ENCODE measurements around the gene RBM17.

RBM17 gene

DNA sequence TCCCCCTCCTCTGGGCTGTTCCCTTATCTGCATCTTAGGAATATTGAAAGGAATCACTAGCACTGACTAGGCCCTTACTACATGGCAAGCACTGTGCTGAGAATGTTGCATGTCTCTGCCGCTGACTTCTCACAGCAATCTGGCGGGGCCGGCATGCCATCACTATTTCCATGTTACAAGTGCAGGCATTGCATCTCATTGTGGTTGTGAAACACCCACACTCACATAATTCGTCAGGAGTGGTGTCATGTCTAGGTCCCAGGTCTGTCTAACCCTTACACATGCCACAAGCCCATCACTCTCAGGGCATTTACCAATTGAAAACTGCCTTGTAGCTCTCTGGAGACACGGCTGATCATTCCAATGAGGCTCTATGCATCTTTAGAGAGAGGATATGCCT, 18.2 kb upstream of the RBM17 start:
- no peak overlapping the region for H3K27ac ChIP-seq (ENCODE audit: poor library complexity, severe bottlenecking)
- H3K36me3 ChIP-seq (ENCODE audit: low read depth) = no peaks in the 10 kb centered on the region
- DNase-seq (ENCODE audit: low spot score) (no peak), ATAC-seq (ENCODE audit: low read depth) (no peak)
- H3K27me3 ChIP-seq (ENCODE audit: insufficient read depth, poor library complexity, severe bottlenecking) = no peaks in the 10 kb centered on the region
- no peak overlapping the region for H3K4me3 ChIP-seq (ENCODE audit: severe bottlenecking)
- no peak for TF ChIP-seq CTCF (IDR thresholded peaks at IDR 0.05; ENCODE audit: poor library complexity, severe bottlenecking)
- H3K9me3 ChIP-seq (ENCODE audit: severe bottlenecking) = no peaks in the 10 kb centered on the region
- no peaks in the 10 kb centered on the region for H3K4me1 ChIP-seq (ENCODE audit: insufficient read depth, poor library complexity, severe bottlenecking)

DNA sequence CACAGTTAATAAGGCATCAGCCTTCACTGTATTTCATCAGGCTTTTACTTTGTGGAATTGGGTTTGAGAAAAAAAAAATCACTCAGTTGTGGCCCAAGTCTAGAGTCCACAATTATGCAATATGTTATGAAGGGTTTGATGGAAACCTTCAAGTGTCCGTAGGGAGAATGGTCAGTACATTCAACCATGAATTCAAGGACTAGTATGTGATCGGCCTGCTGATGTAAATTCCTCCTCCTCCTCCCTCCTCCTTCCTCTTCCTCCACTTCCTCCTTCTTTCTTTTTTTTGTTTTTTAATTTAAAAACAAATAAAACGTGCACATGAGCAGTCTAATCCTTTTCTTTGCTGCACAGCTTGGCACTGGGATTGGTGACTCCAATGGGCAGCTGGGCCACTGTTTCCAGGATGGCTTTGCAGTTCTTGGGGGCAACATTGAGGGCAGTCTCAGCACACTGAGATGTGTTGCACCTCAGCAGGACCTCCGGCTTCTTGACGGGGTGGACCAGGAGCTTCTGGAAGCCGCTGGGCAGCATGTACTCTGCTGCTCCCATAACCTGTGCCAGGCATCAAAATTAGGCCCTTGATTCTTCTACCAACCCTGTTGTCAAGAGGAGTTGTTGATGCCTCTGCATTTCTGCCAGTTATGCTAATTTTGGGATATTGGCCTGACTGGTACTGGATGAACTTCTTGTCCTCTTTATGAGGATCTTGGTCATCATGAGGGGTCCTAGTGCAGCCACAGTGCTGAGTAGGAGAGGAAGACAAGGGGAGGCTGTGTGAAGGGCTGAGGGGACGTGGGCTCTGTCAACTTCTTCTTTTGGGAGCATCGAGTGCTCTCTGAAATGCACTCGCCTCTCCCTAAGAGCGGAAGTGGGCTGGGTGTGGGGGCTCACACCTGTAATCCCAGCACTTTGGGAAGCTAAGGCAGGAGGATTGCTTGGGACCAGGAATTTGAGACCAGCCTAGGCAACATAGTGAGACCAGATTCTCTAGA, 17.4 kb upstream of the RBM17 start:
- Histone ChIP-seq H3K4me3 (ENCODE audit: severe bottlenecking) (no peak overlapping the region), H3K9me3 (ENCODE audit: severe bottlenecking) (no peaks in the 10 kb centered on the region), H3K27ac (ENCODE audit: poor library complexity, severe bottlenecking) (no peak overlapping the region), H3K36me3 (ENCODE audit: low read depth) (no peaks in the 10 kb centered on the region), H3K27me3 (ENCODE audit: insufficient read depth, poor library complexity, severe bottlenecking) (peaks cover 4% of the 10 kb centered on the region), H3K4me1 (ENCODE audit: insufficient read depth, poor library complexity, severe bottlenecking) (no peaks in the 10 kb centered on the region)
- DNase-seq (ENCODE audit: low spot score) (no peak), ATAC-seq (ENCODE audit: low read depth) (no peak)
- TF ChIP-seq CTCF (IDR thresholded peaks at IDR 0.05; ENCODE audit: poor library complexity, severe bottlenecking) = no peak

DNA sequence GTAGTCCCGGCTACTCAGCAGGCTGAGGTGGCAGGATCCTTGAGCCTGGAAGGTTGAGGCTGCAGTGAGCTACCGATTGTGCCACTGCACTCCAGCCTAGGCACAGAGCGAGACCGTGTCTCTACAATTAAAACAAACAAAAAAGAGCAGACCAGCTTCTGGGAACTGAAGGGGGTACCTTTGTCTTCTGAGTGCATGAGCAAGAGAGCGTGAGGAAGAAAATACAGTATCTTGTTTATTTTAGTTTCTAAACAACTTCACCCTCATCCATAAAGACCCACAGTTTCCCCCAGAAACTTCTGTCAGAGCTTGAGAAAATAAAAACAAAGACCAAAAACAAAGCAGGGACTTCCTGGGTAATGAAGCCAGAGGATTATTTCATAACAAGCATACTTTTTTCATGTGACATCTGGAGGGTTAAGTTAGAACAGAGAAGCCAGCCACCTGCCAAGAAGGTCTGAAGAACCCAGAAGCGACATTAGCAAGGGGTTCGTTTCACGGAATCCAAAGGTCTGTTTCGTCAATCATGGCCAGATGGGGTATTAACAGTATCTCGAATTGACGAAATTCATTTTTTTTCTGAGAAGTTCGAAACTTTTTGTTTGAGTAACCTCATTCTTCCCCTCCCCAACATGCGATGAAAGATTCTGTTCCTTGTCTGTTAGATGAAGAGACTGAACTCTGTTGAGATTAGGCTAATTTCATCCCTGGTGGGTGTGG, 16.5 kb upstream of the RBM17 start:
- no peak overlapping the region for H3K27ac ChIP-seq (ENCODE audit: poor library complexity, severe bottlenecking)
- no peaks in the 10 kb centered on the region for H3K4me1 ChIP-seq (ENCODE audit: insufficient read depth, poor library complexity, severe bottlenecking)
- no peak for DNase-seq (ENCODE audit: low spot score)
- no peak for TF ChIP-seq CTCF (IDR thresholded peaks at IDR 0.05; ENCODE audit: poor library complexity, severe bottlenecking)
- no peaks in the 10 kb centered on the region for H3K36me3 ChIP-seq (ENCODE audit: low read depth)
- no peaks in the 10 kb centered on the region for H3K9me3 ChIP-seq (ENCODE audit: severe bottlenecking)
- ATAC-seq (ENCODE audit: low read depth) = no peak
- peaks cover 4% of the 10 kb centered on the region for H3K27me3 ChIP-seq (ENCODE audit: insufficient read depth, poor library complexity, severe bottlenecking)
- H3K4me3 ChIP-seq (ENCODE audit: severe bottlenecking) = no peak overlapping the region

DNA sequence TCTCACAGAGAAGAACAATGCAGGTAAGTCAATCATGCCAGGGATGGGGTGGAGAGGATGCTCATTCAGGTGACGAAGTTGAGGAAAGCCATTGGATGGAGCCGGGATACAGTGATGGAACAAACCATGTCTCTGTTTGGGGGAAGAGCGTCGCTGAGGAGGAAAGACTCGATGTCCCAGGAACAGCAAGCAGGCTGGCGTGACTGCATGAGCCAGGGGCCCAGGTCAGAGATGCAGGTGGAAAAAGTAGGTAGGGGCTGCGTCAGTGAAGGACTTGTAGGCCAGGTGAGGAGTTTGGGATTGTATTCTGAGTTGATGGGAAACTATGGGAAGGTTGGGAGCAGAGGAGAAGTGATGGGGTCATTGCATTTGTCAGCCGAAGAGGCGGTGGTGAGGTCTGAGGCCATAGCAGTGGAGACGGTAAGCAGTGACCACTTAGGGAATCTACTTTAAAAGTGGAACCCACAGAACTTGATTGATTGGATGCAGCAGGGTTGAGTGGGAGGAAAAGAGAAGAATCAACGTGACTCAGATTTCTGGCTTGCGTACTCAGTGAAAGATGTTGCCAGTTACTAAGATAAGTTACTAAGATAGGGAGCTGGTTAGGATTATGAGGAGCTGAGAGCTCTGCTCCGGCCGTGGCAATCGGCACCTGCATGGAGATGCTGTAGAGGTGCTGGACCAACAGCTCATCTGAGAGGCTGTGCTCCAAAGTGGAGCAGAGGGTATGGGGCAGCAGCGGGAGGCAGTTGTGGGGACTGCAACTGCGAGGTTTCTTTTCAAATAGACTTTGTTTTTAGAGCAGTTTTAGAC, 14.1 kb upstream of the RBM17 start:
- H3K36me3 ChIP-seq (ENCODE audit: low read depth) = no peaks in the 10 kb centered on the region
- H3K9me3 ChIP-seq (ENCODE audit: severe bottlenecking) = no peaks in the 10 kb centered on the region
- peaks cover 4% of the 10 kb centered on the region for H3K27me3 ChIP-seq (ENCODE audit: insufficient read depth, poor library complexity, severe bottlenecking)
- TF ChIP-seq CTCF (IDR thresholded peaks at IDR 0.05; ENCODE audit: poor library complexity, severe bottlenecking) = no peak
- DNase-seq (ENCODE audit: low spot score) (no peak), ATAC-seq (ENCODE audit: low read depth) (peak; percentile 63)
- no peaks in the 10 kb centered on the region for H3K4me1 ChIP-seq (ENCODE audit: insufficient read depth, poor library complexity, severe bottlenecking)
- H3K4me3 ChIP-seq (ENCODE audit: severe bottlenecking) = no peak overlapping the region
- H3K27ac ChIP-seq (ENCODE audit: poor library complexity, severe bottlenecking) = no peak overlapping the region

All from RWPE2 (cell line).